ENCODE data around the gene RPL28. TPM values are rescaled to one million over a fixed set of nuclear protein-coding genes. Genes with fewer than 3 reads are reported as not detected.
A peak's percentile ranks its signal among the peaks of the same experiment; 100 is the strongest.

The RPL28 gene
- total and polyA plus RNA-seq, 2 of the 13 experiments (the other 11 are each of a cell fraction or from before 2014, with no cell fraction given), result 105 to 420 TPM

- TF ChIP-seq MAX (IDR thresholded peaks at IDR 0.05) (peak; percentile 96), KLF11 (CRISPR knock-in tag; IDR thresholded peaks at IDR 0.05) (peak; percentile 72; the same call in 1 of the 2 replicates), ZNF317 (CRISPR knock-in tag; IDR thresholded peaks at IDR 0.05) (peak; percentile 42; the same call in 1 of the 2 replicates), BORCS8-MEF2B (CRISPR knock-in tag; IDR thresholded peaks at IDR 0.05) (peak; percentile 69), IKZF1 (IDR thresholded peaks at IDR 0.05) (no peak), JUN (CRISPR knock-in tag; IDR thresholded peaks at IDR 0.05) (0 out of 2 replicates have a peak, but pooled peaks have one; percentile 52), ZNF558 (CRISPR knock-in tag; IDR thresholded peaks at IDR 0.05; ENCODE audit: borderline replicate concordance) (peak; percentile 54; the same call in 1 of the 2 replicates), ARNT2 (CRISPR knock-in tag; IDR thresholded peaks at IDR 0.05; ENCODE audit: low read depth) (peak; percentile 60), BHLHE40 (IDR thresholded peaks at IDR 0.05; ENCODE audit: low read length) (peak; percentile 80), SUZ12 (IDR thresholded peaks at IDR 0.05; ENCODE audit: low read depth, low read length) (no peak), MBD4 (IDR thresholded peaks at IDR 0.05; ENCODE audit: borderline replicate concordance, low read length) (no peak), ZFP82 (CRISPR knock-in tag; IDR thresholded peaks at IDR 0.05; ENCODE audit: borderline replicate concordance) (no peak), GMEB1 (CRISPR knock-in tag; IDR thresholded peaks at IDR 0.05; ENCODE audit: borderline replicate concordance) (peak; percentile 95), ZFP91 (CRISPR knock-in tag; IDR thresholded peaks at IDR 0.05; ENCODE audit: borderline replicate concordance) (peak; percentile 38; the same call in 1 of the 2 replicates), ZNF362 (CRISPR knock-in tag; IDR thresholded peaks at IDR 0.05; ENCODE audit: borderline replicate concordance) (0 out of 2 replicates have a peak, but pooled peaks have one; percentile 28), NR2F2 (IDR thresholded peaks at IDR 0.05; ENCODE audit: borderline replicate concordance, low read depth) (no peak), WIZ (CRISPR knock-in tag; IDR thresholded peaks at IDR 0.05) (no peak), NFKBIZ (CRISPR knock-in tag; IDR thresholded peaks at IDR 0.05) (0 out of 2 replicates have a peak, but pooled peaks have one; percentile 35)
- TF ChIP-seq, protein P1, sequence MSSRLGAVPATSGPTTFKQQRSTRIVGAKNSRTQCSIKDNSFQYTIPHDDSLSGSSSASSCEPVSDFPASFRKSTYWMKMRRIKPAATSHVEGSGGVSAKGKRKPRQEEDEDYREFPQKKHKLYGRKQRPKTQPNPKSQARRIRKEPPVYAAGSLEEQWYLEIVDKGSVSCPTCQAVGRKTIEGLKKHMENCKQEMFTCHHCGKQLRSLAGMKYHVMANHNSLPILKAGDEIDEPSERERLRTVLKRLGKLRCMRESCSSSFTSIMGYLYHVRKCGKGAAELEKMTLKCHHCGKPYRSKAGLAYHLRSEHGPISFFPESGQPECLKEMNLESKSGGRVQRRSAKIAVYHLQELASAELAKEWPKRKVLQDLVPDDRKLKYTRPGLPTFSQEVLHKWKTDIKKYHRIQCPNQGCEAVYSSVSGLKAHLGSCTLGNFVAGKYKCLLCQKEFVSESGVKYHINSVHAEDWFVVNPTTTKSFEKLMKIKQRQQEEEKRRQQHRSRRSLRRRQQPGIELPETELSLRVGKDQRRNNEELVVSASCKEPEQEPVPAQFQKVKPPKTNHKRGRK (CRISPR knock-in tag; IDR thresholded peaks at IDR 0.05), result no peak
These were observed 22.2 kb downstream of the RPL28 start (continued) for GRCh38 chr19:55407800-55408532.

Data from HepG2 (cell line).